ENCODE results near the gene TRIM41.

Gene TRIM41

DNA sequence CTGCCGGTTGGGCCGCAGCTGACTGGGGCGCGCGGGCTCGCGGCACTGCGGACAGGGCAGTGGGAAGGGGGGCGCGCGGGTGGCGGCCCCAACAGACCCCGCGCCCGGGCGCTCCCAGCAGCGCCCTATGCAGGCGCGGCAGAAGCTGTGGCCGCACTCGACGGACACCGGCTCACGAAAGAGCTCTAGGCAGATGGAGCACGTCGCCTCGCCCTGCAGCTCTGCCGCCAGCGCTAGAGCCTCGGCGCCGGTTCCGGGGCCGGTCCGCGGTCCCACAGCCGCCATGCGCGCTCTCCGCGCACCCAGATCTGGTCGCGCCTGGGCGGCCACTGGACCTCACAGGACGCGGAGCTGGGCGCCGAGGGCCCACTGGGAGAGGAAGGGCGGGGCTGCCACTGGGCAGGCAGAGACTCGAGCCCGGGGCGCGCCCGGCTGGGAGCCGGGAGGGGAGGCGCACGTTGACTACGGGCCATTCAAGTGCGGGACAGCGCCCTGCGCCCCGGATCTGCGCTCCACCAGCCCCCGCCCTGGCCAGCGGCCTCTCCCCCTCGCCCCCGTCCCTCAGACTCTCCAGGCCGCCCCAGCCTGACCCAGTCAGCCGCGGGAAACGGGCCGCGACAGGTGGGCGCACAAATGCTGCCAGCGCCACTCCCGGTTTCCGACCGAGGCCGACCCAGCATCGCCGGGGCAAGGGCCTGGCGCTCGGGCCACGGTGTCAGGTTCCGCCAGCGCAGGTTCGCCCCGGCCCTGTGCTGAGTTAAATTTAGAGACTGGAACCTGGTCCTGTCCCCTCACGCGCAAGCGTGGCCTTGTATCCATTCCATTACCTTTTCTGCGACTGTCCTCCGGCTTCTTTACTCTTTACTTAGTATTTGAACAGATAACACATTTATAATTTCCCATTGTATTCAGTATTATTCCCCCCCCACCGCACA, 18.0 kb upstream of the TRIM41 start, which contains the start of gene TRIM7:
Gene TRIM7, minus strand, starts transcription at position 371 of the 935 bp plus-strand sequence. Its CDS starts 86 bp downstream, at position 285.
- H3K23ac ChIP-seq (ENCODE audit: low read length in 2 of 2) = peak within 1 kb of the TSS in 1 of 2 experiments; percentile 98
- no peak within 1 kb of the TSS for H2AK5ac ChIP-seq (ENCODE audit: low read length, severe bottlenecking)
- no peak within 1 kb of the TSS for H4K91ac ChIP-seq (ENCODE audit: low read length)
- no peak within 1 kb of the TSS for H2BK120ac ChIP-seq (ENCODE audit: low read depth, low read length)
- DNase-seq = peak; percentile 49
- H3K4me1 ChIP-seq (ENCODE audit: control insufficient read depth, insufficient read depth, low read depth, low read length) = peaks cover 27% of the 10 kb centered on the region
- peaks cover 24 to 35% of the 10 kb centered on the region in 2 experiments for H3K27me3 ChIP-seq (ENCODE audit: control insufficient read depth in 1 of 2, insufficient read depth in 1 of 2, low read length in 2 of 2)
- peak within 1 kb of the TSS; percentile 12 to 28 for H3K18ac ChIP-seq (ENCODE audit: low read depth in 1 of 2, low read length in 2 of 2)
- H4K8ac ChIP-seq (ENCODE audit: low read length) = peak within 1 kb of the TSS; percentile 67
- WGBS = 3% methylated on average over 66 of the region's 94 CpGs
- peak within 1 kb of the TSS in 1 of 2 experiments; percentile 48 for H2BK12ac ChIP-seq (ENCODE audit: low read length in 2 of 2)
- H3K4ac ChIP-seq (ENCODE audit: low read depth in 1 of 2, low read length in 2 of 2) = no peak within 1 kb of the TSS
- no peaks in the 10 kb centered on the region for H3K36me3 ChIP-seq (ENCODE audit: control insufficient read depth in 1 of 2, insufficient read depth in 2 of 2, low read depth in 1 of 2, low read length in 2 of 2)
- no peak within 1 kb of the TSS for H3K14ac ChIP-seq (ENCODE audit: low read length in 2 of 2)
- H2BK5ac ChIP-seq (ENCODE audit: low read depth, low read length, poor library complexity, severe bottlenecking) = no peak within 1 kb of the TSS
- no peak within 1 kb of the TSS for H3K9ac ChIP-seq (ENCODE audit: low read length)
- H3K79me1 ChIP-seq (replicated peaks; ENCODE audit: low read length, poor library complexity, severe bottlenecking) = no peaks in the 10 kb centered on the region
- H3K4me3 ChIP-seq (ENCODE audit: insufficient read depth in 1 of 2, low read depth in 1 of 2, low read length in 2 of 2) = peak within 1 kb of the TSS; percentile 54 to 90
- H3K4me2 ChIP-seq (ENCODE audit: low read length, poor library complexity, severe bottlenecking) = peak within 1 kb of the TSS; percentile 66
- no peaks in the 10 kb centered on the region for H3K9me3 ChIP-seq (ENCODE audit: control insufficient read depth, low read length)
- H2AFZ ChIP-seq (ENCODE audit: low read depth, low read length) = peak within 1 kb of the TSS; percentile 76
- no peak within 1 kb of the TSS for H2BK15ac ChIP-seq (ENCODE audit: low read depth, poor library complexity, severe bottlenecking)
- no peak within 1 kb of the TSS for H3K27ac ChIP-seq (ENCODE audit: low read length, poor library complexity, severe bottlenecking)

DNA sequence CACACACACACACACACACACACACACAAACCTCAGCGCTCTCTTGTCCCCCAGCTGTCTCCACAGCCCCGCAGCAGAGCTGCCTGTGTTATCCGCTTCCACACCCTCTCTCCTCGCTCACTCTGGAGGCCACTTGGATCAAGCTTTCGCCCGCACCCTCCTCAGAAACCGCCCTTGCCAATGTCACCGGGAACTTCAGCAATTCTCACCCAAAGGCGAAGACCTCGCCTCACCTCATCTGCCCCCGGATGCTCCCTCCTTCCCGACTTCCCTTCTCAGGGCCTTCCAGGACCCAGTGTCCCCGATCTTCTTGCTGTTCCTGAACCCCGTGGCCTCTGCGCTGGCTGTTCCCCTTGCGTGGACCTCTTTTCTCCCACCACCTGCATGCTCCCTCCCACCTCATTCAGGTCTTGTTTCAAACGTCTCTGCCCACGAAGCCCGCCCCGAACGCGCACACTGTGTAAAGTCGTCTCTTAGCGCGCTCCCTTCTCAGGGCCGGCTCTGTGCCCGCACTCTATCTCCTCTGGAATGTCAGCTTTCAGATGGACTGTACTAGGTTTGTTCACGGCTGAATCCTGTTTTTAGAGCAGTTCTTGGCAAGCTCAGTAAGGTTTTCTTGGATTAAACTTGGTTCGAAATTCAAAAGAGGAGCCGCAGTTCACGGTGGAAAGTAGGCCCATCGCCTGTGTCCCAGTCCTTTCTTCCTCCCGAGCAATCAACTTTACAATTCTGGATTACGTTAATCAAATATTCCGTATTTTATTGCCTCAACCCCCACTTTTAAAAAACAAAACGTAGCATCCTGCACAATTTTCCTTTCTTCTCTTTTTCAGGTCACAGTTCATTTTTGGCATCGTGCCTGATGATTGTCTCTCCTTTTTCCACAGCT, 17.1 kb upstream of the TRIM41 start:
- H2BK15ac ChIP-seq (ENCODE audit: low read depth, poor library complexity, severe bottlenecking) = no peak overlapping the region
- H3K79me1 ChIP-seq (replicated peaks; ENCODE audit: low read length, poor library complexity, severe bottlenecking) = no peaks in the 10 kb centered on the region
- H2AK5ac ChIP-seq (ENCODE audit: low read length, severe bottlenecking) = no peak overlapping the region
- peak overlapping the region; percentile 66 for H3K4me2 ChIP-seq (ENCODE audit: low read length, poor library complexity, severe bottlenecking)
- H4K91ac ChIP-seq (ENCODE audit: low read length) = no peak overlapping the region
- no peak overlapping the region for H2BK120ac ChIP-seq (ENCODE audit: low read depth, low read length)
- peak overlapping the region; percentile 36 to 90 for H3K4me3 ChIP-seq (ENCODE audit: insufficient read depth in 1 of 2, low read depth in 1 of 2, low read length in 2 of 2)
- H4K8ac ChIP-seq (ENCODE audit: low read length) = no peak overlapping the region
- H3K27ac ChIP-seq (ENCODE audit: low read length, poor library complexity, severe bottlenecking) = no peak overlapping the region
- H3K36me3 ChIP-seq (ENCODE audit: control insufficient read depth in 1 of 2, insufficient read depth in 2 of 2, low read depth in 1 of 2, low read length in 2 of 2) = no peaks in the 10 kb centered on the region
- H2BK5ac ChIP-seq (ENCODE audit: low read depth, low read length, poor library complexity, severe bottlenecking) = no peak overlapping the region
- H3K14ac ChIP-seq (ENCODE audit: low read length in 2 of 2) = no peak overlapping the region
- peaks cover 20 to 28% of the 10 kb centered on the region in 2 experiments for H3K27me3 ChIP-seq (ENCODE audit: control insufficient read depth in 1 of 2, insufficient read depth in 1 of 2, low read length in 2 of 2)
- WGBS = 7% methylated on average over 37 of the region's 37 CpGs
- no peak overlapping the region for H3K23ac ChIP-seq (ENCODE audit: low read length in 2 of 2)
- peaks cover 27% of the 10 kb centered on the region for H3K4me1 ChIP-seq (ENCODE audit: control insufficient read depth, insufficient read depth, low read depth, low read length)
- H2AFZ ChIP-seq (ENCODE audit: low read depth, low read length) = no peak overlapping the region
- DNase-seq = peak; percentile 53
- no peaks in the 10 kb centered on the region for H3K9me3 ChIP-seq (ENCODE audit: control insufficient read depth, low read length)
- peak overlapping the region; percentile 62 for H3K9ac ChIP-seq (ENCODE audit: low read length)
- H2BK12ac ChIP-seq (ENCODE audit: low read length in 2 of 2) = no peak overlapping the region
- peak overlapping the region in 1 of 2 experiments; percentile 18 for H3K18ac ChIP-seq (ENCODE audit: low read depth in 1 of 2, low read length in 2 of 2)
- no peak overlapping the region for H3K4ac ChIP-seq (ENCODE audit: low read depth in 1 of 2, low read length in 2 of 2)

DNA sequence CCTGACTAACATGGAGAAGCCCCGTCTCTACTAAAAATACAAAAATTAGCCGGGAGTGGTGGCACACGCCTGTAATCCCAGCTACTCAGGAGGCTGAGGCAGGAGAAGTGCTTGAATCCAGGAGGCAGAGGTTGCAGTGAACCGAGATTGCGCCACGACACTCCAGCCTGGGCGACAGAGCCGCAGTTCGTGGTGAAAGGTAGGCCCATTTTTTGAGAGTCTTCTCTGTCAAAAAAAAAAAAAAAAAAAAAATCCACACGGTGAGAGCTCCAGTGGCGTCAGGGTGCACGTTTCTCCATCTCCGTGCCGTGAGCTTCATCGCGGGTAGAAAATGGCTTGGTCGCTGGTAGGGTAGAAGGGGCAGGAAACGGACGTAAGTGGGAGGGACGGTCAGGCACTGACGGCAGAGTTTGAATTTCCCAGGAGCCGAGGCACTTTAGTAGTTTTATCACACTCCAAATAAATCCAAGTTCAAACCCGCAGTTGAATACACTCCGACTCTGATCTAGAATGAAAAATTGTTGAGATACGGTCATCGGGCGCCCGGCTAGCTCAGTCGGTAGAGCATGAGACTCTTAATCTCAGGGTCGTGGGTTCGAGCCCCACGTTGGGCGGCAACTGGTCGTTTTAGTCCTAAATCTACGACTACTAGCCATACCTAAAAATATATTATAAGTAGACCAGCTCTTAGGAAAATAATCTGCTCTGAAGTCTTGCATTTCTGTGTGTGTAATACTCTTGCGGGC, 15.7 kb upstream of the TRIM41 start:
- H3K9ac ChIP-seq (ENCODE audit: low read length) = peak overlapping the region; percentile 92
- H3K4ac ChIP-seq (ENCODE audit: low read depth in 1 of 2, low read length in 2 of 2) = peak overlapping the region in 1 of 2 experiments; percentile 26
- no peaks in the 10 kb centered on the region for H3K79me1 ChIP-seq (replicated peaks; ENCODE audit: low read length, poor library complexity, severe bottlenecking)
- H3K18ac ChIP-seq (ENCODE audit: low read depth in 1 of 2, low read length in 2 of 2) = peak overlapping the region; percentile 48 to 71
- H3K36me3 ChIP-seq (ENCODE audit: control insufficient read depth in 1 of 2, insufficient read depth in 2 of 2, low read depth in 1 of 2, low read length in 2 of 2) = no peaks in the 10 kb centered on the region
- H3K23ac ChIP-seq (ENCODE audit: low read length in 2 of 2) = no peak overlapping the region
- WGBS = under 1% methylated on average over 25 of the region's 36 CpGs
- H2AK5ac ChIP-seq (ENCODE audit: low read length, severe bottlenecking) = no peak overlapping the region
- H2BK5ac ChIP-seq (ENCODE audit: low read depth, low read length, poor library complexity, severe bottlenecking) = no peak overlapping the region
- DNase-seq = peak; percentile 95
- peaks cover 27% of the 10 kb centered on the region for H3K4me1 ChIP-seq (ENCODE audit: control insufficient read depth, insufficient read depth, low read depth, low read length)
- H2BK15ac ChIP-seq (ENCODE audit: low read depth, poor library complexity, severe bottlenecking) = no peak overlapping the region
- no peak overlapping the region for H4K91ac ChIP-seq (ENCODE audit: low read length)
- no peaks in the 10 kb centered on the region for H3K9me3 ChIP-seq (ENCODE audit: control insufficient read depth, low read length)
- H3K4me2 ChIP-seq (ENCODE audit: low read length, poor library complexity, severe bottlenecking) = peak overlapping the region; percentile 73
- no peak overlapping the region for H2BK12ac ChIP-seq (ENCODE audit: low read length in 2 of 2)
- H3K4me3 ChIP-seq (ENCODE audit: insufficient read depth in 1 of 2, low read depth in 1 of 2, low read length in 2 of 2) = peak overlapping the region; percentile 54 to 90
- peak overlapping the region; percentile 73 for H3K27ac ChIP-seq (ENCODE audit: low read length, poor library complexity, severe bottlenecking)
- no peak overlapping the region for H3K14ac ChIP-seq (ENCODE audit: low read length in 2 of 2)
- no peak overlapping the region for H4K8ac ChIP-seq (ENCODE audit: low read length)
- H2BK120ac ChIP-seq (ENCODE audit: low read depth, low read length) = no peak overlapping the region
- peak overlapping the region; percentile 76 for H2AFZ ChIP-seq (ENCODE audit: low read depth, low read length)
- H3K27me3 ChIP-seq (ENCODE audit: control insufficient read depth in 1 of 2, insufficient read depth in 1 of 2, low read length in 2 of 2) = peaks cover 16 to 17% of the 10 kb centered on the region in 2 experiments
